ENCODE results near the gene C2. TPM values are rescaled to one million over a fixed set of nuclear protein-coding genes. Genes with fewer than 3 reads are reported as not detected.
"Not testable (repeated sequence)": the region's sequence is repeated elsewhere in the genome, so short reads cannot be mapped to it uniquely, and the experiment has no call there.

C2 gene
- total RNA-seq, 1 donor from 2014 or later: 2.4 TPM

DNA sequence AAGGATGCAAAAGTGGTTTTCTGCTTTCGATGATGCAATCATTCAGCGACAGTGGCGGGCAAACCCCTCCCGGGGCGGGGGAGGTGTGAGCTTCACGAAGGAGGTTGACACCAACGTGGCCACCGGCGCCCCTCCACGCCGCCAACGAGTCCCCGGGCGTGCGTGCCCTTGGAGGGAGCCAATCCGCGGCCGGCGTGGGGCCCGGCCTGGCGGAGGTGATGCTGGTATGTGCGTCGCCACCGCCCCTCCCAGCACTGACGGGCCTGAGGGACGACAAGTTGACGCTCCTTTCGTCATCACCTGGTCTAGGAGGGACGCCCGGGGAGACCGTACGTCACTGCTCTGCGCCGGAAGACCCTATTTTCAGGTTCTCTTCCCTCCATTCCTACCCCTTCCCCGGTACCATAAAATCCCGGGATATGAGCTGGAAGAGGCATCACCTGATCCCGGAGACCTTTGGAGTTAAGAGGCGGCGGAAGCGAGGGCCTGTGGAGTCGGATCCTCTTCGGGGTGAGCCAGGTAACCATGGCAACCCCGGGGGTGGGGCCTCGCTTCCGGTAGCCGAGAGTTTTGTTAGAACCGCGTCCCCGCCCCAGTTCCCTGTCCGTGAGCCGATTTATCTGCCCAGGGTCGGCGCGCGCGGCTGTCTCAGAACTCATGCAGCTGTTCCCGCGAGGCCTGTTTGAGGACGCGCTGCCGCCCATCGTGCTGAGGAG lies 44.6 kb downstream of the C2 start, which contains the start of gene DXO:
TSS of gene DXO (minus strand) at position 146 of the 716 bp plus-strand sequence. CDS start 463 bp downstream, outside the sequence.
- H3K36me3 Mint-ChIP-seq (ENCODE audit: unreplicated experiment): peaks cover 8% of the 10 kb centered on the region
- TF ChIP-seq, protein P1, sequence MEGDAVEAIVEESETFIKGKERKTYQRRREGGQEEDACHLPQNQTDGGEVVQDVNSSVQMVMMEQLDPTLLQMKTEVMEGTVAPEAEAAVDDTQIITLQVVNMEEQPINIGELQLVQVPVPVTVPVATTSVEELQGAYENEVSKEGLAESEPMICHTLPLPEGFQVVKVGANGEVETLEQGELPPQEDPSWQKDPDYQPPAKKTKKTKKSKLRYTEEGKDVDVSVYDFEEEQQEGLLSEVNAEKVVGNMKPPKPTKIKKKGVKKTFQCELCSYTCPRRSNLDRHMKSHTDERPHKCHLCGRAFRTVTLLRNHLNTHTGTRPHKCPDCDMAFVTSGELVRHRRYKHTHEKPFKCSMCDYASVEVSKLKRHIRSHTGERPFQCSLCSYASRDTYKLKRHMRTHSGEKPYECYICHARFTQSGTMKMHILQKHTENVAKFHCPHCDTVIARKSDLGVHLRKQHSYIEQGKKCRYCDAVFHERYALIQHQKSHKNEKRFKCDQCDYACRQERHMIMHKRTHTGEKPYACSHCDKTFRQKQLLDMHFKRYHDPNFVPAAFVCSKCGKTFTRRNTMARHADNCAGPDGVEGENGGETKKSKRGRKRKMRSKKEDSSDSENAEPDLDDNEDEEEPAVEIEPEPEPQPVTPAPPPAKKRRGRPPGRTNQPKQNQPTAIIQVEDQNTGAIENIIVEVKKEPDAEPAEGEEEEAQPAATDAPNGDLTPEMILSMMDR (IDR thresholded peaks at IDR 0.05): no peak
- peak within 1 kb of the TSS; percentile 100 for H3K27ac Mint-ChIP-seq (ENCODE audit: unreplicated experiment)
- H3K9me3 Mint-ChIP-seq (ENCODE audit: unreplicated experiment): no peaks in the 10 kb centered on the region
- DNase-seq (ENCODE audit: extremely low spot score, unreplicated experiment): peak; percentile 99
- H3K4me3 Mint-ChIP-seq (ENCODE audit: unreplicated experiment): peak within 1 kb of the TSS; percentile 94
- no peaks in the 10 kb centered on the region for H3K27me3 Mint-ChIP-seq (ENCODE audit: unreplicated experiment)
- peaks cover 35% of the 10 kb centered on the region for H3K4me1 Mint-ChIP-seq (ENCODE audit: unreplicated experiment)

DNA sequence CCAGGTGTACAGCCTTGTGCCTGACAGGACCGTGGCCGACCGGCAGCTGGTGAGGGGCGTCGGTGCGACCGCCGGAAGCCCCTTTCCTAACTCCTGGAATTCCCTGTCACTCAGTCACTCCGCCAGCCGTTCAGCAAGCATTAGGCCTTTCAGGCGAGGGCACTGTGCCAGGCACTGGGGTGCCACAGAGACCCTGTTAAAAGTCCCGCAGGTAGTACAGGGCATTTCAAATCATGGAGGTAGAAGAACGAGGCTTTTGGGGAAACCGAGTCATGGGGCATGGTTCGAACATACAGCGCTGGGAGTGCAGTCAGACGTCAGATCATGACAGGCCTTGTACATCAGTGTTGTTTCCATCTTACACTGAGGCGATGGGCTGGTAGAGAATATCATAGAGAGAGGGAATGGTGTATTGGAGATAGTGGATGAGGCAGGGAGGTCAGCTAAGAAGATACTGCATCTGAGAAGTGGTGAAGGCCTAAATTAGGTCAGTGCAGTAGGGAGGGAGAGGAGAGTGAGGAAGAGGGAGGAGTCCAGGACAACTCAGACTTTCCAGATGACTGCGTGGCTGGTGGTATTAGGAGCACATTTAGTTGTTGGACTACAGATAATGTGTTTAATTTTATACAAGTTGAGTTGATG lies 45.3 kb downstream of the C2 start:
- Mint-ChIP-seq H3K4me3 (ENCODE audit: unreplicated experiment) (peak overlapping the region; percentile 94), H3K4me1 (ENCODE audit: unreplicated experiment) (peaks cover 35% of the 10 kb centered on the region), H3K36me3 (ENCODE audit: unreplicated experiment) (peaks cover 4% of the 10 kb centered on the region), H3K9me3 (ENCODE audit: unreplicated experiment) (no peaks in the 10 kb centered on the region), H3K27me3 (ENCODE audit: unreplicated experiment) (no peaks in the 10 kb centered on the region), H3K27ac (ENCODE audit: unreplicated experiment) (peak overlapping the region; percentile 100)
- TF ChIP-seq, protein P1 (IDR thresholded peaks at IDR 0.05): no peak
- DNase-seq (ENCODE audit: extremely low spot score, unreplicated experiment): no peak

DNA sequence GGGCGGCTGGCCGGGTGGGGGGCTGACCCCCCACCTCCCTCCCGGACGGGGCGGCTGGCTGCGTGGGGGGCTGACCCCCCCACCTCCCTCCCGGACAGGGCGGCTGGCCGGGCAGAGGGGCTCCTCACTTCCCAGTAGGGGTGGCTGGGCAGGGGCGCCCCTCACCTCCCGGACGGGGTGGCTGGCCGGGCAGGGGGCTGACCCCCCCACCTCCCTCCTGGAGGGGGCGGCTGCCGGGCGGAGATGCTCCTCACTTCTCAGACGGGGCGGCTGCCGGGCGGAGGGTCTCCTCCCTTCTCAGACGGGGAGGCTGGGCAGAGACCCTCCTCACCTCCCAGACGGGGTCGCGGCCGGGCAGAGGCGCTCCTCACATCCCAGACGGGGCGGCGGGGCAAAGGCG lies 48.5 kb downstream of the C2 start:
- H3K27ac Mint-ChIP-seq (ENCODE audit: unreplicated experiment): not testable (repeated sequence)

DNA sequence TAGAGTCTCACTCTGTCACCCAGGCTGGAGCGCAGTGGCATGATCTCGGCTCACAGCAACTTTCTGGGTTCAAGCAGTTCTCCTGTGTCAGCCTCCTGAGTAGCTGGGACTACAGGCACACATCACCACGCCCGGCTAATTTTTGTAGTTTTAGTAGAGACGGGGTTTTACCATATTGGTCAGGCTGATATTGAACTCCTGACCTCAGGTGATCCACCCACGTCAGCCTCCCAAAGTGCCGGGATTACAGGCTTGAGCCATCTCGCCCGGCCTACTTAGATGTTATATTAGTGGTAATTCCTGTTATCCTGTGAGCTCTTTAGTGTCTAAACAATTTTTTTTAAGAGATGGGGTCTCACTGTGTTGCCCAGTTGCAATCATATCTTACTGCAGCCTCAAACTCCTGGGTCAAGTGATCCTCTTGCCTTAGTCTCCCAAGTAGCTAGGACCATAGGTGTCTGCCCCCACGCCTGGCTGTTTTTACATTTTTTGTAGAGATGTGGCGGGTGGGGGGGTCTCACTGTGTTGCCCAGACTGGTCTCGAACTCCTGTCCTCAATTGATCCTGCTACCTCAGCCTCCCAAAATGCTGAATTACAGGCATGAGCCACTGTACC lies 50.4 kb downstream of the C2 start:
- Mint-ChIP-seq H3K9me3 (ENCODE audit: unreplicated experiment) (no peaks in the 10 kb centered on the region), H3K36me3 (ENCODE audit: unreplicated experiment) (peaks cover 10% of the 10 kb centered on the region), H3K27ac (ENCODE audit: unreplicated experiment) (no peak overlapping the region), H3K27me3 (ENCODE audit: unreplicated experiment) (no peaks in the 10 kb centered on the region), H3K4me3 (ENCODE audit: unreplicated experiment) (no peak overlapping the region), H3K4me1 (ENCODE audit: unreplicated experiment) (peaks cover 11% of the 10 kb centered on the region)
- DNase-seq (ENCODE audit: extremely low spot score, unreplicated experiment): no peak
- TF ChIP-seq, protein P1 (IDR thresholded peaks at IDR 0.05): no peak

More for the DNA sequence above, 48.5 kb downstream of the C2 start:
- H3K4me1 Mint-ChIP-seq (ENCODE audit: unreplicated experiment): peaks cover 20% of the 10 kb centered on the region
- not testable (repeated sequence) for H3K9me3 Mint-ChIP-seq (ENCODE audit: unreplicated experiment); H3K4me3 Mint-ChIP-seq (ENCODE audit: unreplicated experiment); DNase-seq (ENCODE audit: extremely low spot score, unreplicated experiment); H3K27me3 Mint-ChIP-seq (ENCODE audit: unreplicated experiment)
- H3K36me3 Mint-ChIP-seq (ENCODE audit: unreplicated experiment): peaks cover 10% of the 10 kb centered on the region

DNA sequence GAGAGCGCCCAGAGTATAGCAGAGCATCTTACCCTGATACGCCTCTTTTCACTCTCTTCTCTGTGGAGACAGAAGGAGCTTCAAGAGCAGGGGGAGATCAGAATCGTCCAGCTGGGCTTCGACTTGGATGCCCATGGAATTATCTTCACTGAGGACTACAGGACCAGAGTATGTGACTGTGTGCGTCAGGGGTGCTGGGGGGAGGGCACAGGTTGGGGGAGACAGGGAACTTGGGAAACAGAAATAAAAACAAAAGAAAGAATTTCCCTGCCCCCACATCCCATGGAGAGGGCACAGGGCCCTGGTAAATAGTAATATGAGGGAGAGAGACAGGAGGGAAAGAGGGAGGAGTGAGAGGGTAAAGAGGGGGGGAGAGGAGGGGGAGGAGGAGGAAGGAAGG lies 51.3 kb downstream of the C2 start:
- Mint-ChIP-seq H3K9me3 (ENCODE audit: unreplicated experiment) (no peaks in the 10 kb centered on the region), H3K4me1 (ENCODE audit: unreplicated experiment) (peaks cover 3% of the 10 kb centered on the region), H3K27me3 (ENCODE audit: unreplicated experiment) (no peaks in the 10 kb centered on the region), H3K4me3 (ENCODE audit: unreplicated experiment) (no peak overlapping the region), H3K36me3 (ENCODE audit: unreplicated experiment) (peaks cover 10% of the 10 kb centered on the region), H3K27ac (ENCODE audit: unreplicated experiment) (no peak overlapping the region)
- TF ChIP-seq, protein P1 (IDR thresholded peaks at IDR 0.05): no peak
- no peak for DNase-seq (ENCODE audit: extremely low spot score, unreplicated experiment)

All from osteocyte (in vitro differentiated cells).